ENCODE measurements around the gene RAD50.

DNA sequence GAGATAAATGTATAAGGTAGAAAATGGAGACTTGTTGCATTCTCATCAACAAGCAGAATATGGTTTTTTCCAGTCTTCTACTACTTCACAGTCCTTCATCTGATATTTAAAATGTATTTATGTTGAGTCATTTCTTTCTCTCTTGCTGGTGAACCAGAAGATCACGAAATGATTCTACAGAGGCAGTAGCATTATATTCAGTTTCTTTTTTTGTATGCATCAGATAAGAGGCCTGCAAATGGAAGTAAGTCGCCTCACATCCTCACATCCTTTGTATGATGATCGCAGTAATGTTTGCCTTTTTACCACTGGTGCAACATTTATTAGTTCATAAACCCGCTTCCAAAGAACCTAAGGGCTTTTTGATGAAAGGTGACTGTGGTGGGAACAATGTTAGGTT is 79.1 kb downstream of the RAD50 start:
- TF ChIP-seq POLR2A (IDR thresholded peaks at IDR 0.05) = no peak
- TF ChIP-seq, protein P1, sequence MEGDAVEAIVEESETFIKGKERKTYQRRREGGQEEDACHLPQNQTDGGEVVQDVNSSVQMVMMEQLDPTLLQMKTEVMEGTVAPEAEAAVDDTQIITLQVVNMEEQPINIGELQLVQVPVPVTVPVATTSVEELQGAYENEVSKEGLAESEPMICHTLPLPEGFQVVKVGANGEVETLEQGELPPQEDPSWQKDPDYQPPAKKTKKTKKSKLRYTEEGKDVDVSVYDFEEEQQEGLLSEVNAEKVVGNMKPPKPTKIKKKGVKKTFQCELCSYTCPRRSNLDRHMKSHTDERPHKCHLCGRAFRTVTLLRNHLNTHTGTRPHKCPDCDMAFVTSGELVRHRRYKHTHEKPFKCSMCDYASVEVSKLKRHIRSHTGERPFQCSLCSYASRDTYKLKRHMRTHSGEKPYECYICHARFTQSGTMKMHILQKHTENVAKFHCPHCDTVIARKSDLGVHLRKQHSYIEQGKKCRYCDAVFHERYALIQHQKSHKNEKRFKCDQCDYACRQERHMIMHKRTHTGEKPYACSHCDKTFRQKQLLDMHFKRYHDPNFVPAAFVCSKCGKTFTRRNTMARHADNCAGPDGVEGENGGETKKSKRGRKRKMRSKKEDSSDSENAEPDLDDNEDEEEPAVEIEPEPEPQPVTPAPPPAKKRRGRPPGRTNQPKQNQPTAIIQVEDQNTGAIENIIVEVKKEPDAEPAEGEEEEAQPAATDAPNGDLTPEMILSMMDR (IDR thresholded peaks at IDR 0.05) = no peak
- no peak for TF ChIP-seq EP300 (IDR thresholded peaks at IDR 0.05)
- TF ChIP-seq POLR2AphosphoS5 (IDR thresholded peaks at IDR 0.05) = no peak
